Endometrium (tissue), 2 donors: ENCODE measurements around the gene FAM120A.
A peak's percentile ranks its signal among the peaks of the same experiment; 100 is the strongest.

Experiments
- FAIRE-seq: peaks from 2 replicates; lab custom pipeline; 2012; peaks lifted over from hg19 to GRCh38; lab: Jason Lieb, UNC
- donor health status: control.
- donor health status: control.

Gene FAM120A

GRCh38 chr9:93577975-93578682, 126.6 kb downstream of the FAM120A start:
- FAIRE-seq, result no peak

GRCh38 chr9:93578844-93579243, 127.4 kb downstream of the FAM120A start:
- no peak for FAIRE-seq

- no peak for FAIRE-seq
Measured at GRCh38 chr9:93579711-93580516, 128.4 kb downstream of the FAM120A start.

- no peak for FAIRE-seq
Measured at GRCh38 chr9:93580654-93581380, 129.3 kb downstream of the FAM120A start.

GRCh38 chr9:93582115-93582514, 130.6 kb downstream of the FAM120A start:
- FAIRE-seq, result no peak

GRCh38 chr9:93582550-93582949, 131.1 kb downstream of the FAM120A start:
- no peak for FAIRE-seq

- FAIRE-seq, result no peak
Measured at GRCh38 chr9:93585259-93585658, 133.8 kb downstream of the FAM120A start.

GRCh38 chr9:93585695-93586094, 134.2 kb downstream of the FAM120A start:
- FAIRE-seq, result no peak

- no peak for FAIRE-seq
Measured at GRCh38 chr9:93586290-93587057, 135.0 kb downstream of the FAM120A start.

GRCh38 chr9:93587284-93587650, 135.8 kb downstream of the FAM120A start:
- no peak for FAIRE-seq

- no peak for FAIRE-seq
Measured at GRCh38 chr9:93587651-93588347, 136.3 kb downstream of the FAM120A start.

GRCh38 chr9:93588641-93589609, 137.4 kb downstream of the FAM120A start:
- no peak for FAIRE-seq

GRCh38 chr9:93589688-93590087, 138.2 kb downstream of the FAM120A start:
- FAIRE-seq, result no peak

GRCh38 chr9:93590609-93591234, 139.2 kb downstream of the FAM120A start:
- no peak for FAIRE-seq

- FAIRE-seq, result no peak
Measured at GRCh38 chr9:93591301-93592007, 140.0 kb downstream of the FAM120A start.

GRCh38 chr9:93592008-93592642, 140.6 kb downstream of the FAM120A start:
- no peak for FAIRE-seq

- no peak for FAIRE-seq
Measured at GRCh38 chr9:93592643-93593021, 141.1 kb downstream of the FAM120A start.

GRCh38 chr9:93593144-93593658, 141.7 kb downstream of the FAM120A start:
- FAIRE-seq, result peak; percentile 62
